Aortic smooth muscle cell (primary cell): ENCODE results near the gene POLDIP2. TPM values are rescaled to one million over a fixed set of nuclear protein-coding genes. Genes with fewer than 3 reads are reported as not detected.

Experiments
- total RNA-seq: library from RNA; depleted of rRNA; stranded (reverse); fragments of >200 nt; gene quantifications from 2 replicates; pipeline ENCODE4 v1.2.3, GENCODE V29; 2014

Gene POLDIP2, protein sequence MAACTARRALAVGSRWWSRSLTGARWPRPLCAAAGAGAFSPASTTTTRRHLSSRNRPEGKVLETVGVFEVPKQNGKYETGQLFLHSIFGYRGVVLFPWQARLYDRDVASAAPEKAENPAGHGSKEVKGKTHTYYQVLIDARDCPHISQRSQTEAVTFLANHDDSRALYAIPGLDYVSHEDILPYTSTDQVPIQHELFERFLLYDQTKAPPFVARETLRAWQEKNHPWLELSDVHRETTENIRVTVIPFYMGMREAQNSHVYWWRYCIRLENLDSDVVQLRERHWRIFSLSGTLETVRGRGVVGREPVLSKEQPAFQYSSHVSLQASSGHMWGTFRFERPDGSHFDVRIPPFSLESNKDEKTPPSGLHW
- 60.7 and 67.1 TPM in 2 replicates for total RNA-seq

GRCh38 chr17:28357061-28357900 lies at the start of gene POLDIP2:
TSS of gene POLDIP2 (minus strand) at chr17:28357527. CDS start at chr17:28357448, 79 bp downstream.

DNA sequence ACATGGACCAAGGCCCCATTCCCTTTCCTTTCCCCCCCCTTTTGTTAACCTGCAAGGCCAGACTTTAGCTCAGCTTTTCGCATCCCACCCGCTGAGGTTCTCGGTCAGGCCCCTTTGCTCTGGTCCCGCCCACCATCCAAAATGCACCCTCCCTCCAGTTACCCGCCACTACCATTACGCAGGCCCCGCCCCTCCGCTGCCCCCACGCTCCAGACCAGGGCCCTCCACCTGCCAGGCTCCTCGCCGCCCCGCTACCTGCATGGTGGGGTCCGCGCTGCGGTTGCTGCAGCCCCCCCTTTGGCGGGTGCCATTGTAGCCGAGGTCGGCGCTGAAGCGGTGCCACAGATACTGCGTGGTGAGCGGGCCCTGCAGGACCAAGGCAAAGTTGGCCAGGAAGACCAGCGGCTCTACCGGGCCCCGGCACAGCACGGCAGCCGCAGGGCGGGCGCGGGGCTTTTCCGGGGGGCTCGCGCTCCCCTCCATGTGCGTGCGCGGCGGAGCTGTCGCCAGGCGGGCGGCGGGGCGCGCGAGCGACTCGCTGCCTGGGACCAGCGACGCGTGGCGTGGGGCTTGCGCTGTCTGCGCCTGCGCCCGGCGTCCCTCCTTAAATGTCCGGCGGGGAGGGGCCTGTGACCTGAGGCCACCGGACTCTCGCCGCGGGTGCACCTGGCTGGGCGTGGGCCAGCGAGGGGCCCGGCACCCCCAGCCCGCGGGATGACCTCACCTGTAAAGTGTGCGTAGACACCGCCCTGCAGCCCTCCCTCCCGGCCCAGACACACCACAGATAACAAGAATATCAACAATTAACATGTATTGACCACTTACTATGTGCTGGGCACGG lies 48.5 kb upstream of the POLDIP2 start, which contains the start of gene SLC46A1:
Gene SLC46A1 (minus strand): TSS at position 581 of the 841 bp plus-strand sequence. CDS start 98 bp downstream, at position 483.

DNA sequence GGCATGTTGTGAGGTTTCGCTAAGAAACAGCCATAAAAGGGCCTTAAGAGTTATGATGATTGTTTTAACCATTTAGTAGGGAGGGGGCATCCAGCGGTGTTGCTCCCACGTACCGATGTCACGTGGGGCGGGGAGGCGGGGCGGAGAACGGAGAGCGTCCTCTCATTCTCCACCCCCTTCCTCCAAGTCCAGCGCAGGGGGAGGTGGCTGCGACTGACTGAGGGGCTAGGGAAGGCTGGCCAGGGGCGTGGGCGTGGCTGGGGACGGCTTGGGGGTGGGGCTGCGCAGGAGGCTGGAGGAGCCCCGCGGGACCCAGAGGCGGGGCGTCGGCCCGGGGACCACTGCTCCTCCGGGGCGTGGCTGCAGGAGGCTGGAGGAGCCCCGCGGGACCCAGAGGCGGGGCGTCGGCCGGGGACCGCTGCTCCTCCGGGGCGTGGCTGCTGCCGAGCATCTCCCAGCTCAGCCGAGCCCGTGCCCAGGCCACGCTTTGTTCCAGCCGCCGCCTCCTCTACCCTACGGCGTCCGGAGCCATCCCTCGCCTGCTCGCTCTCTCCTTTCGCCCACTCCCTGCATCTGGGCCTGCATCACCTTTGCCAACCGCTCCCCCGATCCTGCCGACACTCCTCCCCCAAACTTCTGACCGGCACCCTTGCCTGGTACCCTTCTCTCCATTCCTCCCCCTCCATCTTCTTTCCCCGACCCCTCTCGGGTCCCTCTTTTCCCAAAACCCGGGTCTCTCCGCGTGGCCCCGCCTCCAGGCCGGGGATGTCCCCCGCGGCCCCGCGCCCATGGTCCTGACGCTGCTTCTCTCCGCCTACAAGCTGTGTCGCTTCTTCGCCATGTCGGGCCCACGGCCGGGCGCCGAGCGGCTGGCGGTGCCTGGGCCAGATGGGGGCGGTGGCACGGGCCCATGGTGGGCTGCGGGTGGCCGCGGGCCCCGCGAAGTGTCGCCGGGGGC lies 14.2 kb upstream of the POLDIP2 start, which contains the start of gene SARM1:
Gene SARM1 (plus strand): TSS at position 450 of the 958 bp plus-strand sequence. CDS start 339 bp downstream, at position 789.

DNA sequence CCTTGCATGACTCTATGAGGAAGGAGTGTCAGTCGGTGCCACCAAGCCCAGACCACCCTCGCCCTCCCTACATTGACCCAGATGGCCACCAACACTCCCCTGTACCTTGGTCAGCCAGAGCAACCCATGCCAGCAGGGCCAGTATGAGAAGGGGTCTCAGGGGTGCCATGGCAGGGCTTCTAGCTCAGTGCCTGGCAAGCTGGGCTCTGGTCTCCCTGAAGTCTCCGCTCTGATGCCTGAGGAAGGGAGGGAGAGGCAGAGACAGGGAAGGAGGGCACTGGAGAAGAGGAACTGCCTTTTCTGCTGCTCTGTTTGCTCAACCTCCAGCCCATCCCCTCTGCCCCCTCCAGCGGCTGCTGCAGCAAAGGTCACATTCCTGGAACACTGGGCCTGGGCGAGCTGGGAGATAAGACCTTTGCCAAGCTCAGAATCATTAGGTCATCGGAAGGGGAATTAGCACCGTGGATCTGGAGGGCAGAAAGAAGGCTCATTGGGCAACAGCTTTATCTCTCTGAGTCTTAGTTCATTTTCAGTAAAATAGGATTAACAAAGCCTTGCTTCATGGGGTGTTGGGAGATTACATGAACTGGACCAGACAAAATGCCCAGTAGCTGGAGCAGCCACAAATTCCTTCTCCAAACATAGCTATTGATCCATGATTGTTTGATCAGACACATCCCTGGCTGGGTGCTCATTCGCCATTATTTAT lies 12.9 kb upstream of the POLDIP2 start, which contains the start of gene VTN:
Gene VTN (minus strand): TSS at position 273 of the 709 bp plus-strand sequence. CDS start 104 bp downstream, at position 169.

DNA sequence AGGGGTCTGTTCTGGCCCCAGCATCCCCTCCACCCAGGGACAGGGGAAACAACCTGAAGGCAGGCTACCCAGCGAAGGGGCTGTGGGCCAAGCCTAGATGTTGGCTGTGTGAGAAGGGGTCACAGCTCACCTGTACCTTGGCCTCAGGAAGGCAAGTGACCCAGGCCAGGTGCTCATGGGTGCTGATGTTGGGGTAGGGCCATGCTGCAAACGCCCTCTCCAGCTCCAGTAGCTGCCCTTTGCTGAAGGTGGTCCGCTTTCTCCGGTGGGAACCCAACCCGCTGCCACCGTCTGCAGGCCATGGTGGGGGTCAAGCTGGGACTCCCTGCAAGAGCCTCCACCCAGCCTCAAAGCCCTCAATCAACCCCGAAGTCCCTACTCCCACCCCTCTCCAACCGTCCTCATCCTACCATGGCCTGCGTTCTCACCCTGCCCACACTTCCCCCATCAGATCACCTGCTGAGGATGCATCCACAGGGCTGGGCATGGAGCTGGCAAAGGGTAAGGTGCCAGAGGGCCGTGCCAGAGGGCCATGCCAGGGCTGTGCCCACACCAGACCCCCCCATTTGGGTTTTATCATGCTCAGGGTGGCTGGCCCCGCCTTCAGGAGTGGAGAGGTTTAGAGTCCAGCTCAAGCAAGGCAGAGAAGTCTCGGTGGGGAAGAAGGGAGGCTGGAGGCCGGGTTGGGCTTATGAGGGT lies 7.5 kb upstream of the POLDIP2 start, which contains the start of gene SEBOX:
Gene SEBOX (minus strand): TSS at position 535 of the 699 bp plus-strand sequence. CDS start 48 bp downstream, at position 487.

DNA sequence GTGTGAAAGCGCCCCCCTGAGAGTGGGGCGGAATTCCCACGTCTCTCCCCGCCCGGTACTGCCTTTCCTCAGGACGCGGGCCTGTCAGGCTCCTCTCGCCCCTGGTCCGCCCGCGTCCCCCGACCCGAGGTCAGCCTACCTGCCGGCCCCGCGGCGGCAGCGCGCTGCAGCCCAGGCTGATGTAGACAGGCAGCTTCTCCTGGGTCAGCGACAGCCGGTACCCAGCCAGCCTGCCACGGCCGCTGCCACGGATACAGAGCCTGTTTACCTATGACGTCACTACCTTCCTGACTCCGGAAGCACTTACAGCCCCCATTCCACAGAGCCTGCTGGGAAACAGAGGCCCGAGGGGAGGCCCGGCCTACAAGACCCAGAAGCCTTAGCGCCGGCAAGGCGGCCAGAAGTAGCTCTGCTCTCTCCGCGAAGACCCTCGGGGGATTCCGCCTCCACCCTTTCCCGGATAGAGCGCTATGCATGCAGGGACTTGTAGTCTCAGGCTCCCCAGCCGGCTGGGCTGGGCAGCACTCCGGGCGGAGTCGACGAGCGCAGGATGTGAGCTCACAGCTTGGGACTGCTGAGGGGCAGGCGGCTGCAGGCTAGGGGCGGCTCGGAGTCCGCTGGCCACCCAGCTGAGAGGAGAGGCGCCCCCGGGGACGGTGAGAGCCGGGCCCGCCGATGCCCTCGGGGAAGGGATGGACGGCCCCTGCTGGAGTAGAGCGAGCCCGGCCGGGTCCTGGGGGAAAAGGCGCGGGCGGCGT lies 21.9 kb downstream of the POLDIP2 start, which contains the start of the genes IFT20 and TNFAIP1:
Gene IFT20 (minus strand): TSS at position 272 of the 758 bp plus-strand sequence. CDS start 3,487 bp downstream, outside the sequence.
Gene TNFAIP1 (plus strand): TSS at position 561 of the 758 bp plus-strand sequence. CDS start 3,761 bp downstream, outside the sequence.

GRCh38 chr17:28318759-28319597 lies 38.3 kb downstream of the POLDIP2 start, which contains the start of gene TMEM97:
TSS of gene TMEM97 (plus strand) at chr17:28319200. CDS start at chr17:28319240, 40 bp downstream.

Other genes starting within 250 kb of the POLDIP2 start
- 6.2 and 12.4 TPM in 2 replicates for gene TMEM97, start 38.3 kb downstream of the POLDIP2 start, total RNA-seq
- gene IFT20, start 22.1 kb downstream of the POLDIP2 start, total RNA-seq, result 53.0 and 58.7 TPM in 2 replicates
- gene TNFAIP1, start 21.8 kb downstream of the POLDIP2 start, total RNA-seq, result 28.9 and 38.4 TPM in 2 replicates
- gene SEBOX, start 7.7 kb upstream of the POLDIP2 start, total RNA-seq, result not detected in 2 replicates
- gene VTN, start 12.8 kb upstream of the POLDIP2 start, total RNA-seq, result 0.12 and 0.53 TPM in 2 replicates
- gene SARM1, start 14.2 kb upstream of the POLDIP2 start, total RNA-seq, result 6.0 and 6.5 TPM in 2 replicates
- 7.5 and 7.8 TPM in 2 replicates for gene SLC46A1, start 48.7 kb upstream of the POLDIP2 start, total RNA-seq
- gene SLC13A2, start 116.1 kb upstream of the POLDIP2 start, total RNA-seq, result not detected in 2 replicates
- gene FOXN1, start 148.8 kb upstream of the POLDIP2 start, total RNA-seq, result not detected in 2 replicates
- 19.2 and 19.9 TPM in 2 replicates for gene UNC119, start 195.1 kb upstream of the POLDIP2 start, total RNA-seq
- 45.0 and 51.4 TPM in 2 replicates for gene PIGS, start 214.0 kb upstream of the POLDIP2 start, total RNA-seq
- 33.3 and 33.5 TPM in 2 replicates for gene ALDOC, start 219.4 kb upstream of the POLDIP2 start, total RNA-seq
- gene SPAG5, start 241.5 kb upstream of the POLDIP2 start, total RNA-seq, result 21.9 and 40.0 TPM in 2 replicates